Astrocyte (in vitro differentiated cells and primary cell): ENCODE results near the gene TGIF2. TPM values are rescaled to one million over a fixed set of nuclear protein-coding genes. Genes with fewer than 3 reads are reported as not detected.
A peak's percentile ranks its signal among the peaks of the same experiment; 100 is the strongest.

Experiments used
- DNase-seq: peaks from one replicate; pipeline ENCODE4 v3.0.0-alpha.2; 2010; ENCODE audit warnings: low read depth
- FAIRE-seq: peaks from 2 replicates; lab custom pipeline; 2011; peaks lifted over from hg19 to GRCh38; lab: Jason Lieb, UNC
- H2AFZ ChIP-seq: 2 replicates; pipeline ENCODE4 v1.6.0; 2012; ENCODE audit warnings: low read depth, low read length, inconsistent platforms
- H3K27ac ChIP-seq: 2 replicates; pipeline ENCODE4 v1.5.1; 2011; ENCODE audit warnings: low read depth, low read length, inconsistent platforms
- H3K27me3 ChIP-seq: 2 replicates; pipeline ENCODE4 v1.6.0; 2011; ENCODE audit warnings: low read length, inconsistent platforms; ENCODE audit not compliant: insufficient read depth
- H3K36me3 ChIP-seq: 2 replicates; pipeline ENCODE4 v1.5.1; 2011; ENCODE audit warnings: low read length, inconsistent platforms; ENCODE audit not compliant: insufficient read depth
- H3K4me1 ChIP-seq: 2 replicates; pipeline ENCODE4 v1.5.1; 2011; ENCODE audit warnings: low read length, inconsistent platforms; ENCODE audit not compliant: insufficient read depth
- H3K4me2 ChIP-seq: 2 replicates; pipeline ENCODE4 v1.6.0; 2012; ENCODE audit warnings: low read length, inconsistent platforms
- H3K4me3 ChIP-seq: 2 replicates; pipeline ENCODE4 v1.5.1; 2011; ENCODE audit warnings: low read depth, mild to moderate bottlenecking, low read length, inconsistent platforms; ENCODE audit not compliant: insufficient read depth
- H3K79me2 ChIP-seq: 2 replicates; pipeline ENCODE4 v1.6.0; 2012; ENCODE audit warnings: mild to moderate bottlenecking, low read length, inconsistent platforms; ENCODE audit not compliant: insufficient read depth
- H3K9ac ChIP-seq: 2 replicates; pipeline ENCODE4 v1.6.0; 2012; ENCODE audit warnings: mild to moderate bottlenecking, low read length, inconsistent platforms
- H3K9me3 ChIP-seq: 2 replicates; pipeline ENCODE4 v1.5.1; 2012; ENCODE audit warnings: low read depth, mild to moderate bottlenecking, low read length, inconsistent platforms; ENCODE audit not compliant: insufficient read depth
- H4K20me1 ChIP-seq: 2 replicates; pipeline ENCODE4 v1.6.0; 2012; ENCODE audit warnings: low read length, inconsistent platforms; ENCODE audit not compliant: insufficient read depth
- H3K27ac Mint-ChIP-seq: one replicate; pipeline ENCODE4 v1.8.0; 2021; ENCODE audit warnings: mild to moderate bottlenecking, mixed read lengths; ENCODE audit not compliant: unreplicated experiment
- H3K27me3 Mint-ChIP-seq: one replicate; pipeline ENCODE4 v1.8.0; 2021; ENCODE audit warnings: low read depth, mixed read lengths; ENCODE audit not compliant: unreplicated experiment
- H3K36me3 Mint-ChIP-seq: one replicate; pipeline ENCODE4 v1.8.0; 2021; ENCODE audit warnings: low read depth, mixed read lengths; ENCODE audit not compliant: unreplicated experiment
- H3K4me1 Mint-ChIP-seq: one replicate; pipeline ENCODE4 v1.8.0; 2021; ENCODE audit warnings: low read depth, mixed read lengths; ENCODE audit not compliant: unreplicated experiment
- H3K4me3 Mint-ChIP-seq: one replicate; pipeline ENCODE4 v1.8.0; 2021; ENCODE audit warnings: mild to moderate bottlenecking, moderate library complexity, mixed read lengths; ENCODE audit not compliant: unreplicated experiment
- H3K9me3 Mint-ChIP-seq: one replicate; pipeline ENCODE4 v1.8.0; 2021; ENCODE audit warnings: mild to moderate bottlenecking, mixed read lengths; ENCODE audit not compliant: unreplicated experiment
- EZH2 ChIP-seq: IDR thresholded peaks from 2 replicates; pipeline ENCODE4 v1.6.1; 2012; ENCODE audit warnings: mild to moderate bottlenecking, low read length, inconsistent platforms; ENCODE audit not compliant: insufficient read depth
- total RNA-seq: library from RNA; stranded (reverse); gene quantifications from 2 replicates; pipeline ENCODE4 v1.2.1, GENCODE V29; 2021
- TF ChIP-seq, protein P1 (sequence below): IDR thresholded peaks from 2 replicates; pipeline ENCODE4 v1.5.1; 2011; ENCODE audit warnings: low read depth, mild to moderate bottlenecking, inconsistent platforms, low read length, moderate library complexity; ENCODE audit not compliant: insufficient read depth

The TGIF2 gene
- total RNA-seq, 1 donor from 2014 or later, result 24.4 TPM

DNA sequence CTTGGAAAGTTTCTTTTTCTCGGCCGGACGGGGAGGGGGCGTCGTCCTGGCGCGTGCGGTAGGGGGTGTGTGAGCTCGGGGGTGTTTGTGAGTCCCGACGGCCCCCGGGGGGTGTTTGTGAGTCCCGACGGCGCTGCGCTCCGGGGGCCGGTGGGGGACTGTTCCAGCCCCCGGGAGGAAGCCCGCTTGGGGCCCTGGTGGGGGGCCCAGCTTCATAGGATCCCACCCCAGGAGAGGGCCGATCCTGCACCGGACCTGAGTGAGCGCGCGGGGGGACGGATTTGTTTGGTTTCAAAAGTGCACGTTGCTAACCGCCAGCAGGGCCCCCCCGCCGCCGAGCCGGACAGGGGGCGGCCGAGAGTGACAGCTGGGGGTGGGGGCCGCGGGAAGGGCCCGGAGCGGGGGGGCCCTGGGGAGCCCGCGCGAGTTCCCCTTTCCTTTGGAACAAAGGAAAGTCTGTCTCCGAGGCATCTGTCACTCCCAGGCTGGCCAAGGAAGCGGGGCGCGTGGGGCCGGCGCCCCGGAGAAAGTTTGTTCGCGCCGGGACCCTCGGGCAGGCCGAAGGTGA is 485 bp downstream of the TGIF2 start:
- Histone ChIP-seq H4K20me1 (peaks cover 39% of the 10 kb centered on the region), H3K4me3 (peak overlapping the region; percentile 66), H3K27ac (peak overlapping the region; percentile 66), H3K79me2 (peaks cover 43% of the 10 kb centered on the region), H3K9me3 (no peaks in the 10 kb centered on the region), H3K9ac (peak overlapping the region; percentile 87), H3K27me3 (no peaks in the 10 kb centered on the region), H3K36me3 (no peaks in the 10 kb centered on the region), H3K4me2 (peak overlapping the region; percentile 94), H2AFZ (peak overlapping the region; percentile 37), H3K4me1 (peaks cover 28% of the 10 kb centered on the region)
- H3K4me3 Mint-ChIP-seq, result peak overlapping the region; percentile 74
- no peak overlapping the region for H3K27ac Mint-ChIP-seq
- DNase-seq (no peak), FAIRE-seq (no peak)
- H3K36me3 Mint-ChIP-seq, result peaks cover 7% of the 10 kb centered on the region
- no peaks in the 10 kb centered on the region for H3K9me3 Mint-ChIP-seq
- peaks cover 37% of the 10 kb centered on the region for H3K4me1 Mint-ChIP-seq
- TF ChIP-seq, protein P1, sequence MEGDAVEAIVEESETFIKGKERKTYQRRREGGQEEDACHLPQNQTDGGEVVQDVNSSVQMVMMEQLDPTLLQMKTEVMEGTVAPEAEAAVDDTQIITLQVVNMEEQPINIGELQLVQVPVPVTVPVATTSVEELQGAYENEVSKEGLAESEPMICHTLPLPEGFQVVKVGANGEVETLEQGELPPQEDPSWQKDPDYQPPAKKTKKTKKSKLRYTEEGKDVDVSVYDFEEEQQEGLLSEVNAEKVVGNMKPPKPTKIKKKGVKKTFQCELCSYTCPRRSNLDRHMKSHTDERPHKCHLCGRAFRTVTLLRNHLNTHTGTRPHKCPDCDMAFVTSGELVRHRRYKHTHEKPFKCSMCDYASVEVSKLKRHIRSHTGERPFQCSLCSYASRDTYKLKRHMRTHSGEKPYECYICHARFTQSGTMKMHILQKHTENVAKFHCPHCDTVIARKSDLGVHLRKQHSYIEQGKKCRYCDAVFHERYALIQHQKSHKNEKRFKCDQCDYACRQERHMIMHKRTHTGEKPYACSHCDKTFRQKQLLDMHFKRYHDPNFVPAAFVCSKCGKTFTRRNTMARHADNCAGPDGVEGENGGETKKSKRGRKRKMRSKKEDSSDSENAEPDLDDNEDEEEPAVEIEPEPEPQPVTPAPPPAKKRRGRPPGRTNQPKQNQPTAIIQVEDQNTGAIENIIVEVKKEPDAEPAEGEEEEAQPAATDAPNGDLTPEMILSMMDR, result no peak
- no peak for TF ChIP-seq EZH2
- H3K27me3 Mint-ChIP-seq, result no peaks in the 10 kb centered on the region

DNA sequence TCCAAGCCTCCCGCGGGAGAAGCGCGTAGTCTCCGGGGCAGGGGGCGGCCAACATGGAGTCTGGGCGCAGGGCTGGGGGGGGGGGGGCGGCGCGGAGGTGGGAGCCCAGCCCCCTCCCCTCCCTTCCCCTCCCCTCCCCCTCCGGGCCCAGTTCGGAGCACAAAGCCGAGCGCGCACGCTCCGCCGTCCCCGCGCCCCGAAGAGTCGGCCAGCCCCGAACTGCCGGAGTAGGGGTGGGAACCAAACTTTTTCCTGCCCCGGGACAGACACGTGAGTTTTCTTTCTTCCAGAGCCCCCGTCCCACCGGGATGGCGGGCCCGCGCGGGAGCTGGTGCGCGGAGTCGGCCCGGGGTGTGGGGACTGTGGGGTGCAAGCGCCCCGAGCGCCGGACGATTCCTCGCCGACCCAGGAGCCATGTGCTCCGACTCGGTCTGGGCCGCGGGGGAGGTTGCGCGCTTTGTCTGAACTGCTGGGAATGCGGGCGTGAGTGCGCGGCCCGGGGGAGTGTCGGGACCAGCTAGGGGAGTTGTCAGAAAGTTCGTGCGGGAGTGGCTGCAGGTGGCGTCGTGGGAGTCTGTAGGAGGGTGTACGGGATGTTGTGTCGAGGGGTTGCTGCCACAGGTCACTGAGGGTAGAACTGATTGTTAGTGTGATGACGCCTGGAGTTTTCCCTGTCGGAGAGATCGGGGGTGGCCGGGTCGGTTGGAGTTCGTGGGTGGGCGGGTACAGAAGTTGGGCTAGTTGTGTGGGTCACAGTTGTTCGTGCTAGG is 1.2 kb downstream of the TGIF2 start:
- Mint-ChIP-seq H3K36me3 (peaks cover 11% of the 10 kb centered on the region), H3K9me3 (no peaks in the 10 kb centered on the region), H3K4me3 (peak overlapping the region; percentile 97), H3K27ac (peak overlapping the region; percentile 91), H3K4me1 (peaks cover 35% of the 10 kb centered on the region), H3K27me3 (no peaks in the 10 kb centered on the region)
- H4K20me1 ChIP-seq, result peaks cover 43% of the 10 kb centered on the region
- peak; percentile 41 for DNase-seq
- peak overlapping the region; percentile 87 for H3K9ac ChIP-seq
- H3K4me1 ChIP-seq, result peaks cover 27% of the 10 kb centered on the region
- FAIRE-seq, result no peak
- no peaks in the 10 kb centered on the region for H3K9me3 ChIP-seq
- H3K27me3 ChIP-seq, result no peaks in the 10 kb centered on the region
- H3K36me3 ChIP-seq, result no peaks in the 10 kb centered on the region
- TF ChIP-seq, protein P1, result no peak
- TF ChIP-seq EZH2, result no peak
- H2AFZ ChIP-seq, result peak overlapping the region; percentile 50
- H3K79me2 ChIP-seq, result peaks cover 47% of the 10 kb centered on the region
- H3K4me2 ChIP-seq, result peak overlapping the region; percentile 94
- peak overlapping the region; percentile 69 for H3K4me3 ChIP-seq
- H3K27ac ChIP-seq, result peak overlapping the region; percentile 66

DNA sequence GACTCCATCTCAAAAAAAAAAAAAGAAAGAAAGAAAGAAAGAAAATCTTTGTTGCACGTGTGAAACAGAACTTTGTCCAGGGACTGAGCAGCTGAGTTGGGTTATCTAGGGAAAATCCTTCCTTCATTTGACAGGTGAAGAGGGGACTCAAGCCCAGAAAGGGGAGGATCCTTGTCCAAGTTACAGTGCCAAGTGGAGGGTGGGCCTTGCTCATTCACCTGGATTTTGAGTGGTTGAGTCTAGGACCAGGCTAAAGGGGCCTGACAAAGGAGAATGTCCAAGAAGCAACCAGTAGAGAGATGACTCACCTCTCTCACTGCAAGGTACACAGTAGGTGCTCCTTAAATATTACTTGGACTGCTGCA is 2.7 kb downstream of the TGIF2 start:
- H3K4me1 Mint-ChIP-seq, result peaks cover 34% of the 10 kb centered on the region
- Histone ChIP-seq H3K4me1 (peaks cover 23% of the 10 kb centered on the region), H3K79me2 (peaks cover 48% of the 10 kb centered on the region), H2AFZ (no peak overlapping the region), H3K27me3 (no peaks in the 10 kb centered on the region), H3K9me3 (no peaks in the 10 kb centered on the region), H4K20me1 (peaks cover 53% of the 10 kb centered on the region), H3K27ac (no peak overlapping the region), H3K4me3 (no peak overlapping the region), H3K4me2 (peak overlapping the region; percentile 94), H3K36me3 (peaks cover 5% of the 10 kb centered on the region), H3K9ac (no peak overlapping the region)
- no peak for FAIRE-seq
- H3K27me3 Mint-ChIP-seq, result no peaks in the 10 kb centered on the region
- H3K36me3 Mint-ChIP-seq, result peaks cover 21% of the 10 kb centered on the region
- TF ChIP-seq, protein P1, result no peak
- TF ChIP-seq EZH2, result no peak
- no peaks in the 10 kb centered on the region for H3K9me3 Mint-ChIP-seq
- H3K4me3 Mint-ChIP-seq, result peak overlapping the region; percentile 8
- DNase-seq, result no peak
- H3K27ac Mint-ChIP-seq, result peak overlapping the region; percentile 44
